Stimulated activated CD4-positive, alpha-beta T cell treated with anti-CD3 and anti-CD28 coated beads, Interleukin-12 subunit alpha, Interleukin-12 subunit beta, amount 100 ng/mL, for 4 hours (primary cell): ENCODE measurements around the gene SUCLA2.
A peak's percentile ranks its signal among the peaks of the same experiment; 100 is the strongest.
"Not testable (repeated sequence)": the region's sequence is repeated elsewhere in the genome, so short reads cannot be mapped to it uniquely, and the experiment has no call there.

ENCODE experiments used
- DNase-seq: peaks from one replicate; pipeline ENCODE4 v3.0.0-alpha.2; 2020

The SUCLA2 gene

GRCh38 chr13:48001114-48001881, at the start of gene SUCLA2:
Gene SUCLA2, minus strand, starts transcription at chr13:48001273. Its CDS starts 4 bp downstream, at chr13:48001269.
- DNase-seq = peak; percentile 93

GRCh38 chr13:48050550-48050949, 49.5 kb upstream of the SUCLA2 start:
- DNase-seq = no peak

GRCh38 chr13:48043789-48044503, 42.9 kb upstream of the SUCLA2 start:
- no peak for DNase-seq

DNA sequence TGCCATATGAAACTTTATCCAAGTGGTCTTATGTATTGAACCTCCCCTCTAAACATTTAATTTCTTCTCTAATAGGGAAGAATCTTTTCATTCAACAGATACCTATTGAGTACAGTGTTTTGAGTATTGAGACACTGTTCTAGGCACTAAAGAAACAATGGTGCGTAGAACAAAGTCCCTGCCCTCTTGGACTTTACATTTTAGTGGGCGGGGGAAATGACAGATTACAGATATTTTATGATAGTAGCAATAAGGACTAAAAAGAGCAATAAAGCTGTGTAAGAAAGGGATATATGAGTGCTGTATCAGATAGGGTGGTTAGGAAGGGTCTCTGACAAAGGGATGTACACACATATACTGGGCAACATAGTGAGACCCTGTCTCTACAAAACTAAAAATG, 41.8 kb upstream of the SUCLA2 start:
- DNase-seq = no peak

DNA sequence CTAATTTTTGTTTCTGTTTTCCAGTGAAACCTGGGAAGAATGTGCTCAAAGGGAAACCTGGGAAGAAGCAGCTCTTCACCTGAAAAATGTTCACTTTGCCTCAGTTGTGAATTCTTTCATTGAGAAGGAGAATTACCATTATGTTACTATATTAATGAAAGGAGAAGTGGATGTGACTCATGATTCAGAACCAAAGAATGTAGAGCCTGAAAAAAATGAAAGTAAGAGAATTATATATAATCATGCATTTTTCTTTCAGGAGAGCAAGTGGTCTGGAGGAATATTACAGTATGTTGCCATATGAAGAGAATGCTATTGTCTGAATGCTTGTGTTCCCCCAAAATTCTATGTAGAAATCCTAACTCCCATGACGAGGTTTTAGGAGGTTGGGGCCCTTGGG, 39.8 kb upstream of the SUCLA2 start:
- DNase-seq = no peak

DNA sequence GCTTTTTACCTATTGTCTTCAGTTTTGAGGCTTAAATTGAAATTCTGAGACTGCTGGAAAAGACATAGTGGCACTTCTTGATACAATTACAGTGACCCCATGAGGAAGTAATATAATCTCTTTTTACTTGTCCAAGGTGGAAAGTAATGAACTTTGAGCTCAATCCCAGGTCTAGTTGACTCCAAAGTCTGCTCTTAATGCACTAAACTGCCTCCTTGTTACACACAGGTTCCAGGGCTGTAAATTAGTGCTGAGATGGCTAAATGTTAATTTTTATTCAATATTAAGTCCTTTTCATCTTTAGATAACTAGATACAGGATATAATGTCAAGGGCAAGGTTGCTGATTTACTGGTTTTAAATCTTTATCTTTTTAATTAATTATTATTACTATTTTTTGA, 39.0 kb upstream of the SUCLA2 start:
- no peak for DNase-seq

DNA sequence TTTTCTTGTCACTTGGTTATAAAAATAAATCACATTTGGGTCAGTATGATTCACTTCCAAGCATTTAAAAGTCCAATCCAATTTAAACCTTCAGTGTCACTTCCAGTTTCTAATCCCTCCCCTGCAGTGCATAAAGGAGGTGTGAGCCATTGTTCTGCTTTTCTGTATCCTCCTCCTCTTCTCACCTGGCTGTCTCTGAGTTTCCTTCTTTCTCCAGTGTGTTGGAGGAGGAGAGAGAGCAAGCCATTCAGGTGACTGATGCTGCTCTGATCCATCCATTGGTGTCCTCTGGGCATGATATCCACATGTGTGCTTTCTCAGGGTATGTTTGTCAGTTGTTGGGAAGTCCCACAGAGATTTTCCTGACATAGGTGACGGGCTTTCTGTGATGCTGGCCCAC, 37.7 kb upstream of the SUCLA2 start:
- DNase-seq = no peak

DNA sequence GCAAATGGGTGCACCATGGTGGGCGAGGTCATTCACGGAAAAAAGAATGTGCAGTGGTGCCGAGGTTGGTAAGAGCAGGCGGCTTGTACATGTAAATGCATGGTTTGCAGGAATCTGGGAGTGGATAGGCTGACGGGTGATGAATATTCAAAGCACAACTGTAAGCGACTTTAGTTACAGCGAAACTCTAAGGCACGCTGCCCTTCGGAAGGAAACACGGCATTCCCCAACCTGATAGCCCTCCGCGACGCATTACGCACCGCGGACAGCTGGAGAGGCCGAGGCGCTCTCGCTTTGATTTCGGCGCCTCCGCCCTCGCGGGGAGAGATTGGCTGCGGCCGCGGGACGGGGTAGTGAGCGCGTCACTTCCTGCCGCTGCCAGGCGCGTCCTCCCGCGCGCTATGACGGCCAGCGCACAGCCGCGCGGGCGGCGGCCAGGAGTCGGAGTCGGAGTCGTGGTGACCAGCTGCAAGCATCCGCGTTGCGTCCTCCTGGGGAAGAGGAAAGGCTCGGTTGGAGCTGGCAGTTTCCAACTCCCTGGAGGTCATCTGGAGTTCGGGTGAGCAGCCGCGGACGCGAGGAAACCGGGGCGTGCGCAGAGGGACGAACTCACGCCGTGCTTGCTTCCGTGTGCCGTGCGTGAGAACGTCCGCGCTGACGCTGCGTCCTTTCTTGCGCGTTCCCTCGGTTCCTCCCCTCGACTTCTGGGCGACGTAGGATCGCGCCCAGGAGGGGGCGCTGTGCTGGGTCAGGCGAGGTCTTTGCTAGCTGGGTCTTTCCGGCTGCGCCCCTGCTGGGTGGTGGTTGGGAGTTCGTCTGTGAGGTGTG, 36.5 kb upstream of the SUCLA2 start, which contains the start of gene NUDT15:
Gene NUDT15, plus strand, starts transcription at position 381 of the 828 bp plus-strand sequence. Its CDS starts 21 bp downstream, at position 402.
- peak; percentile 91 for DNase-seq

- DNase-seq = no peak
Observed at GRCh38 chr13:48029859-48030258, 28.8 kb upstream of the SUCLA2 start.

DNA sequence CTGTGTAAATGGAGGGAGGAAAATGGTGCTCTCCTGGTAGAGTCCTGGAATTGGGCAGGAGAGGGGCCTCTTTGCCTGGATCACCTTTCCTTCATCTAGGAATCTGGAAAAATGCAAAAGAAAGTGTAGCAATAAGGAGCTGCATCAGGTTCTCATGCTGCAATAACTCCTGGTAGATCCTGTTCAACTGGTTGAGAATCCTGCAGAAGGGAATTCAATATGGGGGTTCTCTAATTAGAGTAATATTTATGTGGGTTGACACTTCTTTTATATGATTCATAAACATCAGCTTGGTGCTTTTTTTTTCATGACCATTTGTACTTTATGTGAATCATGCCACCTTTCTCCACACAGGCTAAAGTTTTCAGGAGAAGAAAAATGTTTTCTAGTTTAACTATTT, 27.0 kb upstream of the SUCLA2 start:
- no peak for DNase-seq

- DNase-seq = no peak
Observed at GRCh38 chr13:48019796-48020195, 18.7 kb upstream of the SUCLA2 start.

DNA sequence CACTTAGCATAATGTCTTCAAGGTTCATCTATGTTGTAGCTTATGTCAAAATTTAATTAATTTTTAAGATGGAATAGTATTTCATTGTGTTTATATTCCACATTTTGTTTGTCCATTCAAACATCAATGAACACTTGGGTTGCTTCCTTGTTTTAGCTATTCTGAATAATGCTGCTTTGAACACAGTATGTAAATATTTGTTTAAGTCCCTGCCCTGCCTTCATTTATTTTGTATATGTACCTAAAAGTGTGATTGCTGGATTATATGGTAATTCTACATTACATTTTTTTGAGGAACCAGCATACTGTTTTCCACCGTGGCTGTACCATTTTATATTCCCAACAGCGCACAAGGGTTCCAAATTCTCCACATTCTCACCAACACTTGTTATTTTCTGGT, 17.6 kb upstream of the SUCLA2 start:
- DNase-seq = no peak

DNA sequence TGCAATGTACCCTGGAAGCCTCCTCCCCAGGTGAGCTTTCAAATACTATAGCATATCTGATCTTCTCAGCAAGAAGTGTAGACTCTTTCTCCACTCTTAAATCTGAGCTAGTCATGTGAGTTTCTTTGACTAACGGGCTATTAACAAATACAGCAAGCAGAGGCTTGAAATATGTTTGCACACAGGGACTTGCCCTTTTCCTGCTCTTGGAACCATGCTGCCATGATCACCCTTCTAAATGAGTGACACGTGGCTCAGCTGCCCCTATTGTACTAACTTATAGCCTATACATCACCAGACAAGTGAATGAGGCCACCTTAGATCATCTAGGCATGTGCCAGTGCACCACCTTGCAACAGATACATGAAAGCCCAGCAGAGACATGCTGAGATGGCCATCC, 13.3 kb upstream of the SUCLA2 start:
- DNase-seq = no peak

- no peak for DNase-seq
Observed at GRCh38 chr13:48012668-48013067, 11.6 kb upstream of the SUCLA2 start.

- DNase-seq = no peak
Observed at GRCh38 chr13:48010698-48011097, 9.6 kb upstream of the SUCLA2 start.

- DNase-seq = no peak
Observed at GRCh38 chr13:48009284-48009683, 8.2 kb upstream of the SUCLA2 start.

- no peak for DNase-seq
Observed at GRCh38 chr13:48006396-48006795, 5.3 kb upstream of the SUCLA2 start.

GRCh38 chr13:48004201-48004600, 3.1 kb upstream of the SUCLA2 start:
- no peak for DNase-seq

DNA sequence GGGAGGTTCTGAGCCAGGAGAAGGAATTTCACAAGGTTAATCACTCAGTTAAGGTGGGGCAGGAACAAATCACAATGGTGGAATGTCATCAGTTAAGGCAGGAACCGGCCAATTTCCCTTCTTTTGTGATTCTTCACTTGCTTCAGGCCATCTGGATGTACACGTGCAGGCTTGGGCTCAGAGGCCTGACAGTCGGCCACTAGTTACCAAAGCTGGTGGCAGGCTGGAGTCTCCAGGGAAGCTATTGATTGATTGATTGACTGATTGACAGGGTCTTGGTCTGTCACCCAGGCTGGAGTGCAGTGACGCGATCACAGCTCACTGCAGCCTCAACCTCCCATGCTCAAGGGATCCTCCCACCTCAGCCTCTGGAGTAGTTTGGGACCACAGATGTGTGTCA, 926 bp upstream of the SUCLA2 start:
- not testable (repeated sequence) for DNase-seq

DNA sequence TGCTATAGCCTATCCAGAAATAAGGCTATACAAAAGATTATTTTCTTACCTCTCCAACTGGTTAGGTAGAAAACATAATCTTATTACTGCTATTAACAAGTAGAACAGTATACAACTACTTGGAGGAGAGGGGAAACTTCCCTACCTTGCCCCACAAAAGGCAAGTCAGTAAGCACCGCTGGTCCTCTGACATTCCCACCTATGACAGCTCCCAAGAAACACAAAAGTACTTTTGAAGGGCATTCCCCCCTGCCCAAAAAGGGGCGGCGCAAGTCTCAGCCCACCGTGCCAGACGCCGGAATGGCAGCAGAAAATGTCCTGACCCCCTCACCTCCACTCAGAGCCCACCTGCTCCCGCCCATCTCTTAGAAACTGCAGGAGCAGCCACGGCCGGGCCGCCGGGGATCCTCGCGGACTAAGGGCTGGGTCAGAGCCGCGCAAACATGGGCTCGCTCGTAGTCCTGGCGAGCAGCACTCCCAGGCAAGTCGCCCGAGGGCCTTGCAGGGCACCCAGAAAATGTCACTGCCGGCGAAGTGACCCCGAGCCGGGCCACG, 437 bp downstream of the SUCLA2 start:
- DNase-seq = no peak

GRCh38 chr13:47999973-48000372, 1.1 kb downstream of the SUCLA2 start:
- DNase-seq = no peak

- no peak for DNase-seq
Observed at GRCh38 chr13:47997384-47997783, 3.7 kb downstream of the SUCLA2 start.

DNA sequence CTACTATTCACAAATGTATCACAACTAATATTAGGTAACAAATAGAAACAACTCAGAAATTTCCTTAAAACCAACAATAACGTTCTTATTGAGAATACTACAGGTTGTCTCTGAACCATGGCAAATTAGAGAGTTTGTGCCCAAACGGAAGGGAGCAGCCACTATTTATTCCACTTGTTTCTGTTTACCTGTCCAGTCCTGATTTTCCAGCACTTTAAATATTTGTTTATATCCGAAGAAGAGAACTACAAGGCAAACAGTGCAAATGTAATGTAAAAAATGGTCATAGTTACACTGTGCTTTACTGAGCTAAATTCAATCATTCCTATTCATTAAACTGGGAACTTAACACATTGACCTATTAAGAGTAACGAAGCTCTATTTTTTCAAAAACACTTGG, 9.2 kb downstream of the SUCLA2 start:
- DNase-seq = no peak
